GM10847 (cell line): ENCODE results near the gene DEGS2.

ENCODE experiments used
- POLR2A ChIP-seq: IDR thresholded peaks from 2 replicates; pipeline ENCODE4 v1.6.1; 2011; ENCODE audit not compliant: insufficient read length; ENCODE audit errors: extremely low read depth

DEGS2 gene

DNA sequence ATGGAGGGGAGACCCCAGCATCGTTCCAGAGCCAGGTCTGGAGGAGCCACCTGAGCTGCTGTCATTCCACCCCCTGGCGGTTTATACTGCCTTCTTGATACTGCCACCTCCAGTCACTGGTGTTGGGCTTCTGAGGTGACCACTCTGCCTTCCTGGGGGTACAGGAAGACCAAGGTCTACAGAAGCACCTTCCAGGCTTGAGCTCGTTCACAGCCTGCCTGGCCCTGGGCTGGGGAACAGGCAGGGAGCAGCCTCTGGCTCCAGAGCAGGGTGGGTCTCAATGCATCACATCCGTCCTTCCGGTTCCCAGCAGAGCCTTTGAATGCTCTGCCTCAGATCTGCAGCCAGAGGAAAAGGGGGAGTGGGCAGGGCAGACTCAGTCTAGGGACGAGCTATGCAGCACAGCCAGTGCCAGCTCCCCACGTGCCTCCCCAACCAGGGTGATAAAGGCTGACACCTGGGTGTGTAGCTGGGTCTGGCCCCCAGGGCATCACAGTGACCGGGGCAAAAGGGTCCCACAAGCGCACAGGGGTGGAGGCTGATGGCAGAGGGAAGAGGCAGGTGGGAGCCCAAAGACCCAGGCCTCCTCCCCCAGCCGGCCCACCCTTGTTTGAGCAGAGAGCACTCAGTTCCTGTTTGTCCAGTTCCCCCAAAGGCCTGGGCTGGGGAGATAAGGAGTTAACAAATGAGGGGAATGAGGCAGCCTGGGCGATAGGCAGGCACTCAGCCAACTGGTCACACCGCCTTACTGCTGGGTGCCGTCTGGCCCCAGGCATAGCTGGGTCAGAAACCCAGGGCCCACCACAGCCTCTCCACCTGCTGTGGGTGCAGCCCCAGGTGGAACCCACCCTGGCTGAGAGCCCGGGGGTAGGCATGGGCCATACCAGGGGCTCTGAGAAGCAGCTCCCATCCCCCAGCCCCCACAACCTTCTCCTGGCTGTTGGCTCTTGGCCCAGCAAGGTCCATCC is 17.1 kb downstream of the DEGS2 start:
- no peak for TF ChIP-seq POLR2A

DNA sequence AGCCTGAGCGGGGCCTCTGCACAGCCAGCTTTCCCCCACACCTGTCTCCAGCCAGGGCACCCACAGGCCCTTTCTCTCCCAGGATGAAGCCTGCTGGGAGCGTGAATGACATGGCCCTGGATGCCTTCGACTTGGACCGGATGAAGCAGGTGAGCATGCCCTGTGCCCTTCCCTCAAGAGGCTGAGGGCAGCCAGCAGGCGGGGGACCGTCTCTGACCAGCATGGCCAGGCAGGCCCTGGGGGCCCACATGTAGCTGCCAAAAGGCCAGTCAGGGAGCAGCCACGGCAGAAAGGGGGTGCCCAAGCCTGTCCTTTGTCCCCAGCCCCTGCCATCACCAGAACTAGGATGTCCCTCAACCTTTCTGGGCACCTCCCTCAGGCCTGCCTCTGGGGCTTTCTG is 18.3 kb downstream of the DEGS2 start:
- no peak for TF ChIP-seq POLR2A

DNA sequence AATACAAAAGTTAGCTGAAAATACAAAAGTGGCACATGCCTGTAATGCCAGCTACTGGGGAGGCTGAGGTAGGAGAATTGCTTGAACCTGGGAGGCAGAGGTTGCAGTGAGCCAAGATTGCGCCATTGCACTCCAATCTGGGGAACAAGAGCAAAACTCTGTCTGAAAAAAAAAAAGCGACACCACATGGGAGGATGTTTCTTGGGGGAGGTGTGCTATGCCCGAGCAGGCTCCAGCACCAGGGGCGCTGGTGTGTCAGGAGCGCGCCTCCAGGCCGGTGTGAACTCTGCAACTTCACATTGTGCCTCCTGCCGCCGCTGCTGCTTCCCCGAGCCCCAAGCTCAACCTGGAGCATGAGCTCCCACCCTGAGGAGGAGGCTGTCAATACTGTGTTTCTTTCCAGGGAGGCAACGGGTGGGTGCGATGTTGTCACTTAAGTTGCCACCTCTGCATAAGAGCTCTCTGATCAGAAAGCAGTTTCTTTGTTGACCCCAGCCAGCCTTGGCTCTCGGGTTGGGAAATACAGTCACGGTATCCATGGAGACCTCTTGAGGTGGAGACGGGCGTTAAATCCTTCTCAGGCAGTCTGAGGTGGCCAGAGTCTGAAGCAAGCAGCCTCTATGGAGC is 18.9 kb downstream of the DEGS2 start:
- no peak for TF ChIP-seq POLR2A

DNA sequence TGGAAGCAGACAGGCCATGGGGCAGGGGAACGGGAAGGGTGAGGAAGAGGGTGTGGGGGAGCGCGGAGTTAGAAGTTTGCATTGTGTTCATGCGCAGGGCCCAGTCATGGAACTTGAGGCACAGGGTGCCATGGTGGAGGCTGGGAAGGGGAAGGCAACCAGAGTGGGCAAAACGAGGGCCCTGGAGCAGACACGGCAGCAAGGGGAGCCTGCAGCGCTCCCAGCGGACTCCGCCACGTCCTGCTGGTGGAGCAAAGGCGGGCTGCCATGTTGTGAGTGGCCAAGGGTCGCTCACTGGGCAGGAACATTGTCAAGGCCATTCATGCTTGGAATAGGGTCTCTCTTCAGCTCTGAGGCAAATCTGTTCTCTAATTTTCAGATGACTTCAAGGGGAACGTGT is 20.5 kb downstream of the DEGS2 start:
- no peak for TF ChIP-seq POLR2A

DNA sequence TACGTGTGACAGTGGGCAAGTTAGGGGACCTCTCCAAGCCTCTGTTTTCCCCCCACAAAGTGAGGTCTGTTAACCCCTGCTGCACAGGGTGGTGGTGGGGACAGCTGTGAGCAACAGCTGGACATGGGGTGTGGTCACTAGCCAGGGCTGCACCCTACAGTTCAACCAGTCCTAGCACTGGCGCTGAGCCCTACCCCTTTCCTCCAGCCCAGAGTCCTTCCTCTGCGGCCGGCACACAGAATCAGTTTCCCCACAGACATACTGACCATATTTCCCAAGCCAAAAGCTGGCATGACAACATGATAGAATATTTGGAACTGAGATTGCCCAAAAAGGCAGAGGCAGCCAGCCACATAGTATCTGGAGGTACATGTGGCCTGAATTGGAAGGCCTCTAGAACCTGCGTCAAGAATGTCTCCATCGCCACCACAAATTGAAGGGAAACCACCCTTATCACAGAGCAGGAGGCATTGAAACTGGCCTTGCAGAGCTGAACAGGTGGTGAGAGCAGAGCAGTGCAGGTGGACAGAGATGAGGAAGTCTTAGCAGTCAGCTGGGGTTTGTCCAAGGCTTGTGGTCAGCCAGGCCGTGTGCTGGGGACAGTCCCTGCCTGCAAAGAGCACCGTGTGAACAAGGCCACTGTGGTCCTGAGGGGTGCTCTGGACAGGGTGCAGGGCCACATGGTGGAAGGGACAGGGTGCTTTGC is 21.2 kb downstream of the DEGS2 start:
- no peak for TF ChIP-seq POLR2A

DNA sequence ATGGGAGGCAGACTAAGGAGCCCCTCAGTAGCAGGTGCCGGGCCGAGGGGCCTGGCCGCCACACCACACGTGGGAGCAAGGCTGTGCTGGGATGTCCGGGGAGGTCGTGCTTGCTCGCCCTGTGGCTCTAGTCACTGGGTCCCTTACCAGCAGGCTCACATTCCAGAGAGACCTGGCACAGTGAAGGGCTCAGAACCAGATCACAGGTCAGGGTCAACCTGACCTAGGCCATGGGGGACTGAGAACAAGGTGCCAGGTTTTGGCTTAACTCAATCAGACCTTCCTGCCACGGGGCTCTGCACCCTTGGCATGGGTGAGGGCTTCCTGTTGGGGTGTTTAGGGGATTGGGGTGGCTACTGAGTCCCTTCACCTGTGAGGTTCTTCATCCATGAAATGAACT is 22.3 kb downstream of the DEGS2 start:
- TF ChIP-seq POLR2A, result no peak

DNA sequence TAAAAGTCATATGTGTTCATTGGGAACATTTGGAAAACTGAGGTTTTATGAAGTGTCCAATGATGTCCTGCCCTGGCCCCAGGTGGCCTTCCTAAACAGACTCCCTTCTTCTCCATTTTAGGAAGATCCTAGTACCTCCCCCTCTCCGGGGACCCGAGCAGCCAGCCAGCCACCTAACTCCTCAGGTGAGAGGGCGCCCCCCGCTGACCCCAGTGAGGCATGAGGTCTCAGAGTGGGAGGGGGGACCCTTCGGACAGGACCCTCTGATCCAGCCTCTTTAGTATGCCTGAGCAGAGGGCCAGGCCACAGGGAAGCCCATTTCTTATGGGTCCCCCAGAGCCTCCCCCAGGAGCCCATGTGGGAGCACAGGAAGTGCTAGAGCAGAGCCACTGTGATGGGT is 23.7 kb downstream of the DEGS2 start:
- TF ChIP-seq POLR2A, result no peak

DNA sequence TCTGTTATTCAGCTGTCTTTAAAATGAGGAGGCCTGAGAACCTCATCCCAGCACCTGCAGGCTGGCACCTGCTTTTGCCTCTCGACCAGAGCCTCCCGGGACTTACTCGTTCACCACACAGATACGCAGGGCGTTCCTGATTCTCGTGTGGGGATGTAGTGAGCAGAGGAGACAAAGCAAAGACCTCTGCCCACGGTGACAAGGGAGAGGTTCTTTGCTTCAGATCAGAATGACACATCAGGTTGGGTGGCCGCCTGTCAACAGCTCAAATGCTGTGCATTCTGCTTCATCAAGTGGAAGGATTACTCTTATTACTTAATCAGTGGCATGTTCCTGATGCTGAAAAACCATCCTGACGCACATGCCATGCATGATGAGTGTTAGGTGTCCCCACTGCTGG is 24.4 kb downstream of the DEGS2 start:
- TF ChIP-seq POLR2A, result no peak

DNA sequence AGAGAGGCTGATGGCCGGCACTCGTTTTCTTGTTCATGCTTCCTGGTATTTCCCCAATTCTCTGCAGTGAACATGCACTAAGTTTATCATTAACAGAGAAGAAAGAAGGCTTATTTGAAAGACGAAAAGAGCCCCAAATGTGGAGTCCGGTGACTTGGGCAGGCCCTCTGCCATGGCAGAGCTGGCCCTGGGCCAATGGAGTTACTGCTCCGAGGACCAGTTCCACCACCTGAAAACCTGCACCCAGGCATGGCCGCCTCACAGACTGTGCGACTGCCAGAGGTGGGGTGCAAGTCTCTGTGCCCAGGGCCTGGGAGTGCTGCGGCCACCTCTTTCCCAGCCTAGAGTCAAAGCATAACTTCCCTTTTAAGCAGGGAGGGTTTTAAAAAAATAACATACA is 24.9 kb downstream of the DEGS2 start:
- no peak for TF ChIP-seq POLR2A

DNA sequence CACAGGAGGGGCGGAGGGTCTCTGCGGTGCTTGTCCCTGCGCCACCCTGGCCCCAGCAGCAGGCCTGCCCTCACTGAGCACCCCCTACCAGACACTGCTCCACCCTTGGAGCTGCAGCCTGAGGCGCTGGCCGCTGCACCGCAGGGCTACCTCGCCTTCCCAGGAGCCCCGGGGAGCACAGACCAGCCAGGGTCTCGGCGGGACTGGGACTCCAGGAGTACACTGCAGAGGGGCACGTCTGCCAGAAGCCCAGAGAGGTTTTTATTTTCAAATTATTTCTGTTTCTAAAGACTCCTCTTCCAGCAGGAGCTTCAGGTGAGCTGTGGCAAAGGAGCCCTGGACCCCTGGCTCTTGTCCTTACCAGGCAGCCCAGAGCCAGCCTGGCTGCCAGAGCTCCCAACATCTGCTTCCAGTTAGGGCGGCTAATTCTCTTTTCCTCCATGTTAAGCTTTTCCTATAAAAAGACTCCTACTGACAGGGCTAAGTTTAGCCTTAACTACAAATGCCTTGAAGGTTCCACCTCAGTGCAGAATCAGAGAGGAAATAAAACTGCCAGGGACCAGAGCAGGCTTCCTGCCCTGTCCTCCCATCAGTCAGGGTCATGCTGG is 26.4 kb downstream of the DEGS2 start:
- no peak for TF ChIP-seq POLR2A

DNA sequence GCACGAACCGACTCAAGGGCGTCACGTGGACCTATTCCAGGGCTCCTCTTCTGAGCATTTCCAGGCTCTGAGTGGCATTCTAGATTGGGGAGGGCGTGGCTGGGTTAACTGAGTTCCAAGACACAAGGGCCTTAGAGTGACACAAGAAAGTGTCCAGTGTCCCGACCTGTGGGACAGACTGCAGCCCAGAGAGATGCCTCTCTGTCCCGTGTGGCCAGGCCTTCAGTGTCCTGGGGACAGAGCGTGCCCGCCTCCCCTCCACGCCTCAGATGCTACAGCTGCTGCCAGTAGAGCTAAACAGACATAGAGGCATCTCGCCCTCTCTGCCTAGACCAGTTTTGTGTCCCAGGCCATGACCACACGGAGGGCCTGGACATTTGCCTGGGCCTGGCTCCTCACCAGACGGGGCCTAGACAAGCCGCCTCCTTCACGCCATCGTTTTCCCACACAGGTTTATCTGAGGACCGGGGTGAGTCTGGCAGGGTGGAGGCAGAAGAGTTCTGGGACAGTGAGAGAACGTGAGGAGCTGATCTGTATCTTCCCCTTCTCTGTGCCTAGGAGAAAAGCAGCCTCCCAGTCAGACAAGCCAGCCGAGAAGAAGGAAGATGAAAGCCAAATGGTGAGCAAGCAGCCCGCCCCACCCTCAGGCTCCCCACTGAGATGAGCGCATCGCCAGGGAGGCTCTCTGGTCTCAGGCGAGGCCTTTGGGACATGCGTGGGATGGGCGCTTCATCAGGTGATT is 27.1 kb downstream of the DEGS2 start:
- TF ChIP-seq POLR2A, result no peak

DNA sequence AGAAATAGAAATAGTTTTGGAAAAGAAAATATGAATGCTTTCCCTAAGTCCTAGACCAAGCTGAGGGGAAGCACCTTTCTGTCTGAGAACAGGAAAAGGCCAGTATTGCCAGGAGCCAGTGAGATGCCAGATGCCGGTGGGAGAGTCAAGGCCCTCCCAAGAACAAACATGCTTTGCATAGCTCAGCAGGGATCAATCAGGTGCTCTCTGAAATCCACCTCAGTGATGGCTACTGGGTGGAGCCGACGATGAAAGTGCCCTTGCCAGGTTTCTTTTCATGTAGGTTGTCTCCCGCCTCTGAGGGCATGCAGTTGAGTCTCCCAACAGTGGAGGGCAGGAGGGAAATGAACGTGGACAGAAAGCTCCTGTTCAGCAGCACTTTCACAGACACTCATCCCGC is 28.3 kb downstream of the DEGS2 start:
- no peak for TF ChIP-seq POLR2A

DNA sequence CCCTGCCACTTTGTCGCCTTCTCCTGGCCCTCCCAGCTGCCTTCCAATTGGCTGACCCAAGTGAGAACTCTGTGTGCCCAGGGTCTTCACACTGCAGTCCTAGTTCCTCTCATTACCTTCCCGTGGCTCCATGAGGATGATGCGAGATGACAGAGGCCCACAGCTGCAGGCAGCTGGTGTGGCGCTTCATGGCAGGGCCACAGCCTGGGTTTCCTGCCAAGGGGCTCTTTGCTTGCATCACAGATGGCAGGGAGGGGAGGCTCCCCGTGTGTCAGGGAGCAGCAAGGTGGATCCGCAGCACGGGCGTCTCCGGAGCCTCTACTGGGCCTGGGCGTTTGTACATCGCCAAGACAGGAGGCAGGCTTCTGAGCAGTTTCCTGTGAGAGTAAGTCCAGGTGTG is 28.9 kb downstream of the DEGS2 start:
- no peak for TF ChIP-seq POLR2A

DNA sequence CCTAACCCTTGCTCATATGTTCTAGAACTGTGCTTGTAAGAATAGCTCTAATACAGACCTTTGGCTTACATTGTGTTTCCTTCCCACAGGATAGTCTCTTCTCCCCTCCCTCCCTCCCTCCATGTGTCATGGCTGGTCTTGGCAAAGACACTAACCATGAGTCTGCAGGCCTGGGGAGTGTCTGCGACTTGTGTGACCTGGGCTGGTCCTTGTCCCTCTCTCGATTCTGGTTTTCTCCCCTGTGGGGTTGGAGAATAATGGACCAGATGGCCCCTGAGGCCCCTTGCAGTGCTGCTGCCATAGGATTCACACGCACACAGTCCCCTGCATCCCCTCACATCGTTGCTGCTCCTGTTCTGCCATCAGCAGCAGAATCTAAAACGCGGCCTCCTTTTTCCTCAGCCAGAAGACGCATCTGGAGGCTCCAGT is 30.3 kb downstream of the DEGS2 start:
- no peak for TF ChIP-seq POLR2A

DNA sequence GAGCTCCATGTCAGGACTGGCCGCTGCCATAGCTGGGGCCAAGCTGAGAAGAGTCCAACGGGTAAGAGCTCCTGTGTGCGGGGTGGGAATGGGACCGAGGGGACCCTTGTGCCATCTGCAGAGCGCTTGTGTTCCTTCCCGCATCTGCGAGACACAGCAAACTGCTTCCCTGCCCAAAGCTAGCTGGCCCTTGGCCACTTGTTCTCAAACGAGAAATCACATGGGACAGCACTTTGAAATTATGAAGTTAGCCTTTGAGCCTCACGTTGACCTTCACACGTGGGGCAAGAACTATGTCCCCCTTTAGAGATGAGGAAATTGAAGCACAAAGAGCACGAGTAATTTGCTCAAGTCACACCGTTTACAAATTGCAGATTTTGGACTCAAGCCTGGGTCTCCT is 30.8 kb downstream of the DEGS2 start:
- no peak for TF ChIP-seq POLR2A
